Ishikawa (cell line): ENCODE results near the gene RPRD1B.

Experiments
- CEBPB ChIP-seq: IDR thresholded peaks from 2 replicates; pipeline ENCODE4 v1.6.1; 2012
- CREB1 ChIP-seq: IDR thresholded peaks from 2 replicates; pipeline ENCODE4 v1.6.1; 2012; ENCODE audit warnings: low read depth
- EGR1 ChIP-seq: IDR thresholded peaks from 2 replicates; pipeline ENCODE4 v1.6.1; 2012
- EP300 ChIP-seq: IDR thresholded peaks from 2 replicates; pipeline ENCODE4 v1.6.1; 2012; ENCODE audit warnings: borderline replicate concordance
- FOXM1 ChIP-seq: IDR thresholded peaks from 2 replicates; pipeline ENCODE4 v1.6.1; 2012; ENCODE audit warnings: low read depth, borderline replicate concordance
- MAX ChIP-seq: IDR thresholded peaks from 2 replicates; pipeline ENCODE4 v1.6.1; 2012
- NFIC ChIP-seq: IDR thresholded peaks from 2 replicates; pipeline ENCODE4 v1.6.1; 2012
- RAD21 ChIP-seq: IDR thresholded peaks from 2 replicates; pipeline ENCODE4 v1.6.1; 2012; ENCODE audit warnings: low read depth
- REST ChIP-seq: IDR thresholded peaks from 2 replicates; pipeline ENCODE4 v1.6.1; 2012; ENCODE audit warnings: low read depth, mild to moderate bottlenecking
- TAF1 ChIP-seq: IDR thresholded peaks from 2 replicates; pipeline ENCODE4 v1.6.1; 2012; ENCODE audit warnings: low read depth, mild to moderate bottlenecking
- TCF12 ChIP-seq: IDR thresholded peaks from 2 replicates; pipeline ENCODE4 v1.6.1; 2012; ENCODE audit warnings: low read depth
- TEAD4 ChIP-seq: IDR thresholded peaks from 2 replicates; pipeline ENCODE4 v1.6.1; 2012
- USF1 ChIP-seq: IDR thresholded peaks from 2 replicates; pipeline ENCODE4 v1.6.1; 2012
- YY1 ChIP-seq: IDR thresholded peaks from 2 replicates; pipeline ENCODE4 v1.6.1; 2012; ENCODE audit warnings: low read depth
- ZBTB7A ChIP-seq: IDR thresholded peaks from 2 replicates; pipeline ENCODE4 v1.6.1; 2012; ENCODE audit warnings: low read depth

The RPRD1B gene

GRCh38 chr20:38002422-38002821 lies 31.1 kb upstream of the RPRD1B start:
- TF ChIP-seq REST (no peak), CEBPB (no peak), ZBTB7A (no peak), EGR1 (no peak), NFIC (no peak), TAF1 (no peak)

GRCh38 chr20:38004416-38004815 lies 29.1 kb upstream of the RPRD1B start:
- no peak for TF ChIP-seq CEBPB
- no peak for TF ChIP-seq EP300
- no peak for TF ChIP-seq EGR1
- no peak for TF ChIP-seq CREB1
- no peak for TF ChIP-seq TAF1
- TF ChIP-seq MAX = no peak
- TF ChIP-seq TEAD4 = no peak
- TF ChIP-seq ZBTB7A = no peak
- TF ChIP-seq RAD21 = no peak
- TF ChIP-seq REST = no peak
- no peak for TF ChIP-seq NFIC
- TF ChIP-seq FOXM1 = no peak

- TF ChIP-seq YY1 (no peak), RAD21 (no peak), REST (no peak), USF1 (no peak), TAF1 (no peak), TEAD4 (no peak)
Observed at GRCh38 chr20:38005903-38006302, 27.6 kb upstream of the RPRD1B start.

- TF ChIP-seq REST (no peak), ZBTB7A (no peak), EP300 (no peak), TAF1 (no peak)
Observed at GRCh38 chr20:38007526-38007925, 26.0 kb upstream of the RPRD1B start.

- TF ChIP-seq REST (no peak), TCF12 (no peak), FOXM1 (no peak), MAX (no peak), RAD21 (no peak), TEAD4 (no peak), EP300 (no peak), CEBPB (no peak), EGR1 (no peak), YY1 (no peak), CREB1 (no peak), NFIC (no peak), USF1 (no peak)
Observed at GRCh38 chr20:38008233-38008944, 25.2 kb upstream of the RPRD1B start.
